Vagina (tissue), 2 donors: ENCODE data around the gene SYCE3.

Experiments
- CTCF ChIP-seq, 3 experiments: fragments of 450-650 bp in 2 of 3; fragments of 200-600 bp in 1 of 3; sonication (generic) in 1 of 3; IDR thresholded peaks; one replicate each; pipeline ENCODE4 v1.5.1; 2017 to 2019; ENCODE audit warnings: antibody characterized with exemption in 3 of 3, mild to moderate bottlenecking in 2 of 3, moderate library complexity in 2 of 3
- POLR2A ChIP-seq, 2 donors: fragments of 450-650 bp; IDR thresholded peaks; one replicate each; pipeline ENCODE4 v1.6.1; 2017; ENCODE audit warnings: antibody characterized with exemption in 2 of 2, mild to moderate bottlenecking in 2 of 2, moderate library complexity in 2 of 2
- POLR2AphosphoS5 ChIP-seq, 2 donors: sonication (generic); formaldehyde crosslinking; IDR thresholded peaks; one replicate each; pipeline ENCODE4 v1.9.0; 2017; ENCODE audit warnings: antibody characterized with exemption in 2 of 2, mild to moderate bottlenecking in 2 of 2, low read depth in 1 of 2; ENCODE audit not compliant: insufficient read depth in 1 of 2

GRCh38 chr22:50575426-50575941 lies 12.8 kb upstream of the SYCE3 start:
- no peak for TF ChIP-seq CTCF (IDR thresholded peaks at IDR 0.05)
- no peak for TF ChIP-seq POLR2AphosphoS5 (IDR thresholded peaks at IDR 0.05; ENCODE audit: insufficient read depth in 1 of 2, low read depth in 1 of 2)
- no peak for TF ChIP-seq POLR2A (IDR thresholded peaks at IDR 0.05)
